NK-92 (cell line): ENCODE measurements around the gene PRDM11.

Experiments used
- DNase-seq: peaks from one replicate; lab custom pipeline; 2025; ENCODE audit not compliant: unreplicated experiment; lab: John Stamatoyannopoulos, UW

The PRDM11 gene

DNA sequence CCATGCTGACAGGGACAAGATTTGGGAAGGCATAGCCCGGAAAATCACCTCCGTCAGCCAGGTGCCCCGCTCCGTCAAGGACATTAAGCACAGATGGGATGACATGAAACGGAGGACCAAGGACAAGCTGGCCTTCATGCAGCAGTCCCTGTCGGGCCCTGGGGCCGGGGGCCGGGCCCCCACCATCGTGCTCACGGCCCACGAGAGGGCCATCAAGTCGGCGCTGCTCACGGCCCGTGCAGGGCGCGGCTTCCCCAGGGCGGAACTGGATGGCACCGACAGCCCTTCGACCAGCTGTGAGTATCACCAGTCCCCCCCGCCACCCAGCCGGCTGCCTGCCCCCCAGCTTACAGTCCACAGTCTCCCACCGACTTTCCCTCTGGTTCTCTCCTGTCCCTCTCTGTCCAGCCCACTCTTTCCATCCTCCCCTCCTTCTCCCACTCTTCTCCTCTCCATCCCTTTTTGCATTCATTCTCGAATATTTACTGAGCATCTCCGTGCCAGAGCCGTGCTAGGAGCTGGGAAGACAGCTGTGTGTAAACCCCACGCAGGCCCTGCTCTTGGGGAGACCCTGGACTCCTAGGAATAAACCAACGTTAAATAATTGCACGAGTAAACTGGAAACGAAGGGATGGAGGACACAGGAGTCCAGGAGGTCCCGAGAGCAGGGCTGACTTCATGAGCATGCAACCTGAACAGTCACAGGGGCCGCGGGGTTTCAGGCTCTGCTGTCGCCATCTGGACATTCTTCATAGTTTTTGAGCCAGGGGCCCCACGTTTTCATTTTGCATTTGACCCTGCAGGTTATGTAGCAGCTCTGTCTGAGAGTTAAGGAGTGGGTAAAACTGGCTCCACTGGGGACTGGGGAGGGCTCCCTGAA, 62.8 kb downstream of the PRDM11 start:
- DNase-seq, result no peak

DNA sequence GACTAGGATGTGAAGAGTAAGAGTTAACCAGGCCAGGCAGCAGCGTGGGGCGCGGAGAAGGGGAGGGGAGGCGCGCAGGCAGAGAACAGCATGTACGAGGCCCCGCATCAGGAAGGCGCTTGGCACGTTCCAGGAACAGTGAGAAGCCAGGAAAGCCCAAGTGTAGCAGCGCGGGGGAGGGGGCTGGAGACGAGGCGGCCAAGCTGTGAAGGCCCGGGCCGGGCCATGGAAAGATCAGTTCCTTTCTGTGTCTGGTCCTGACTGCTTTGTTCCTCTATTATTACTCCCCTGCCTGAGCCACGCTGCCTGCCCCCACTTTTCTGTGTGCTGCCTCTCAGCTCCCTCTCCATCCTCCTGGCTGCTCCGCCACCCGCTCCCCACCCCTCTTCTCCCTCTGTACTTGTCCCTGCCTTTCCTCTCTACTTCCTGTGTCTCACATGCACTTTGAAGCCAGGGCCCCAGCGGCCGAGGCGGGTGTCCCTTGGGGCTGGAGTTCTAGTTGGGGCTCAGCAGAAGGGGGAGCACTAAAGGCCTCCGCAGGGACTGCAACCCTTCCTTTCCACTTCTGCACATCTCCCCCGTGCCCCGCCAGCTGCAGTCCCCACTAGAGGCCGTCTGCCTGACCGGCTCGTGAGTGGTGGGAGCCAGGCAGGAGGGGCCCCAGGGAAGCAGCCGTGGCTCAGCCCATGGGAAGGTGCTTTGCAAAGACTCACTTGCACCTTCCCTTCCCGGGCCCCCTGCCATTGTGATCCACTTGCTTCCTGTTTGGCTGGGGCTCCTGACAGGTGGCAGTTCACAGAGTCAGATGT, 63.7 kb downstream of the PRDM11 start:
- no peak for DNase-seq

DNA sequence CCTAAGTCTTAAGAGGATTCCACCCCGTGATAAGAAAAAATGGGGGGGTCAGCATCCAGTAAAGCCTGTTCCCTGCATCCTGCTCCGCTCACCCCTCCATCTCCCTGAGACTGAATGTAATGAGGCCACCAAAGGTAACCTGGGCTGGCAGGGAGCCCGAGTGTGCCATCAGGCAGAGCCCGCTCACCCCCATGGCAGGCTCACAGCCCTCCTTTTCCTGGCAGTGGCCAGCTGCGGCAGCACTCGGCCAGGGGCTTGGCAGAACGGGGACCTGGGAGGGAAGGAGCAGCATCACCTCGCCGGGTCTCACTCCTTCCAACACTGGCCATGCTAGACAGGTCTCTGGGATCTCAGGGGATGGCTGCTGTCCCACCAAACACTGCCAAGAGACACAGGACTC, 64.4 kb downstream of the PRDM11 start:
- no peak for DNase-seq

DNA sequence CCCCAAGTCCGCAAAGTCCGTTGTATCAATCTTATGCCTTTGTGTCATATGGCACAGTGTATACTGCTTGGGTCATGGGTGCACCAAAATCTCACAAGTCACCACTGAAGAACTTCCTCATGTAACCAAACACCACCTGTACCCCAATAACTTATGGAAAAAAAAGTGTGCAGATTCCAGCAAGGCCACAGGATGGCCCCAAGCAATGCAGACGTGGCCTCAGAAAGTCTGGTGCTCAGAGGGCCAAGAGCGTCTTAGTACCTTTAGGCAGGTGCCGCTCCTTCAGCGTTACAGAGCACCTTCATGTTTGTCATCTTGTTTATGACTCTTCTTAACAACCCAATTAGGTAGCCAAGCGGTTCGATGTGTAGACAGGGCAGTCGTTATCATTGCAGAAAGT, 65.3 kb downstream of the PRDM11 start:
- DNase-seq, result no peak

DNA sequence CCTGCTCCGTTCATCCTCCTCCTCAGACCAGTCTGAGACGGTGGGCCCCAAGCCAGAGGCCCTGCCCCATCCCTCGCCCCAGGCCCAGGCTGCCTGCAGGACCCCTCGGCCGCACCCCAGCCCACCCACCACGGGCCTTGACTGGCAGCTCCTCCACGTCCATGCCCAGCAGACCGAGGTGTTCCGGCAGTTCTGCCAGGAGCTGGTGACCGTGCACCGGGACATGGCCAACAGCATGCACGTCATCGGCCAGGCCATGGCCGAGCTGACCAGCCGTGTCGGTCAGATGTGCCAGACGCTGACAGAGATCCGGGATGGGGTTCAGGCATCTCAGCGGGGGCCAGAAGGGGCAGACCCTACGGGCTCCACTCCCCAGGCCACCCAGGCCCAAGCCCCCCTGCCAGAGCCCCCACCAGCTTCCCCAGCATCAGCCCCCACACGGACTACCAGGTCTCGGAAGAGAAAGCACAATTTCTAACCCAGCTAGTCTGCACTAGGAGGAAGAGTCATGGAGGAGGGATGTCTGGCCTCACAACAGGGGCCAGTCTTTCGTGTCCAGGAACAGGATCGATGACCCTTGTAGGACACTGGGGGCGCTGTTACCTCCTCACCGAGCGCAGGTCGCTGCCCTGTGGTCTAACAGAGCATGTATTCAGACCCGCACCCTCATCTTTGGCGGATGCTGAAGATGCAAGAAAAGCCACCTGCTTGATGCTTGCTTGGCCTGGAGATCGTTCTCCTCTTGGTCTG, 66.3 kb downstream of the PRDM11 start:
- DNase-seq, result no peak

DNA sequence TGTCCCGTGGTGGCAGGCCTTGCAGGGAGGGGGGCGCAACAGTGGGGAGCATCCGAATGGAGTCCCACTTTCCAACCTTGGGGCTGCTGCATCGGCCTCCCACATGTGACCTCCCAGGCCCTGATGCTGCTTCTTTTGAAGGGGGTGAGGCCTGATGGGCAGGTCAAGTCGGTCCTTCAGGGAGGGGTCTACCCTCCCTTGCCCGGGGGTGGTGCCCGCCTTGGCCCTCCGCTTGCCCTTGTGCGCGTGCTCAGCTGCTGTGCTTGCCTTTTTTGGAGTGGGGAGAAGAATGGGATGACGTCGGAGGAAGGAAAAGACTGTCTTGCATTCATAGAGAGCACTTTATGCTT, 66.9 kb downstream of the PRDM11 start:
- no peak for DNase-seq

DNA sequence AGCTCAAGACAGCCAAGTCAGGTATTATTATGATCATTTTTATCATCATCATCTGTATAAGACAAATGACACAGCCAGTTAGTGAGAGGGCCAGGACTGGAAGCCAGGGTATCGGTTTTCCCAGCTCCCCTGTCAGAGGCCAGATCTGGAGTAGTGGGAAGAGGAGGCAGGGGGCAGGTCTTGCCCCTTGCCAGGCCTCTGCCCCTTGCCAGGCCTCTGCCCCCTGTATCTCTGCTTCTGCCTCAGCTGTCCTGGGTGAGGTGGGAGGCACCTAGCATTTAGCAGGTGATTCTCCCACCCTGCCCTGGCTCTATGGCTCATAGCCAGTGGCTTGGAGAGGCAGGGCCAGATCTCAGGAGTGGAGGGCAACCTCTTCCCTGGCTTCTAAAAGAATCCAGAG, 67.3 kb downstream of the PRDM11 start:
- no peak for DNase-seq

DNA sequence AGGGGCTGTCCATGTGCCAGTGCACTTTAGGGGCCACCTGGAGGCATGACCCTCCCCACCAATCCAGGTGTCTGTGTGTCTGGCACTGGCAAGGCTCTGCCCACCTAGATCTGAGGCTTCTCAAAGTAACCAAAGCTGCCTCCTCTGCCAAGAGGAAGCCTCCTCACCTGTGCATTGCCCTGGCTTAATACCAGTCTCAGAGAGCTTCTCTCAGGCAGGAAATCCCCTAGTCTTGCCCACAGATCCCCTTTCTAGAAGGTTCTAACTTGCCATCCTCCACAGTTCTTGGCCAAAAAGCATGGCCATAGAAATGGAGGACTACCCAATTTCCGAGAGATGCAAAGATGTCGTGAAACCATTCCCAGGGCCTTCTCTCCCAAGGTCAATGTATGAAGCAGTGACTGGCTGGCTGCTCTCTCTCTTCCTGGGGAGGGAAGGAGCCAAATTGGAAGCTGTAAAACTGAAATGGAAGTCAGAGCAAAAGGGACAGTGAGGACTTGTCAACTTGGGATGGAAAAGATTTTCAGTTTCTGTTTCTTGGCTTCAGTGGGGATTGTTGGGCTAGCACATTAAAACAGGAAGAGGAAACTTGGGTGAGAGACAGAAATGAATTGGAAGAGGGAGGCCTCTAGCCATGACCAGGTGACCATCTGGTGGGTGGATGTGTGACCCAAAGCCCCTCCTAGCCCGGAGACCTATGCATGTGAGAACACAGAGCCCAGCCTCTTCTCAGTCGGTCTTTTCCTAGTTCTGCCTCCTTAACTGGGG, 68.8 kb downstream of the PRDM11 start:
- no peak for DNase-seq

DNA sequence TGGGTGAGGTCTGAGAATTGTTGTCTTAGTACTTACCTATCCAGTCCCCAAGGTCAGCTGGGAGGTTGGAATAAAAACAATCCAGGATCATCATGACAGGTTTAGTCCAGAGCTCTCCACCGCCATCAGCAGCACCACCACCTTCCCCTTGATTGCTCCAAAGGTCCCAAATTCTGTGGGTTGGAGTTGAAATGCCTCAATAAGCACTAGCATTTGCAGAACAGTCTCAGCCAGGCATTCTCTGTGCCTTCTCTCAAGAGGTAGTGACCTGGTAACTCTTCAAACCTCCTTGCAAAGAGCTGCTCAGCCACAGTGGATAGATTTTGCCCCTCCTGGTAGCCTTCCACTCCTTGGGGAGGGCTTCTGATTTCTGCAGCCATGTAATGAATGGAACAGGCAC, 69.6 kb downstream of the PRDM11 start:
- DNase-seq, result no peak

DNA sequence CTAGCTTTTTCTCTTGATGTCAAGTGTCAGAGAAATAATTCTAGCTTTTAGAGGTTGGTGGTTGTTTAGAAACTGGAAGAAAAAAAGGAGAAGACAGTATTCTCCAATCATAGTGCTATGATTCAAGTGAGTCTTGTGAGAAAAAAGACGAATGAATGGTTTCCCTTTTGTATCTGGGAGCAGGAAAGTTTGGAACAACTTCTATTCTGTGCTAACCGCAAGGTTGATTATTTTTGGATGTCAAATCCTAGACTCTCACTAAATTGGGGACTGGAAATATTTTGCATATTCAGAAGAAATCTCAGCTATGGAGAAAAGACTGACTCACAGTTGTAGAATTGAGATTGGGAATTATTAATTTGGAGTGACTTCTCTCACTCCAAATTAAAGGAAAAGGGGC, 70.5 kb downstream of the PRDM11 start:
- DNase-seq, result no peak

DNA sequence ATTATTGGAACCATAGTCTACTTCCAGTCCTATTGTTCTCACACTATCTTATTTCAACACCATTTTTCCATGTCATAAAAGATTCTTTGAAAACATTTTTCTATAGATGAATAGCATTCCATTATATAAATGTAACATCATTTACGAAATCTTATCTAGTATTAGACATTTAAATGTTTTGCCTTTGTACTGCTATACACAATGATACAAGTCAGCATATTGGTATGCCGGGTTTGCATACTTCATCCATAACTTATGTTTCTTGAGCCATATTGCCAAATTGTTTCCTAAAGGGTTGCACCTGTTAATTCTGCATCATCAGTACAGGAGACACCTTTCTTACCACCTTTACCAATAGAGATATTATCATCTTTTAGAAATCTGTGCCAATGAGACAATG, 71.6 kb downstream of the PRDM11 start:
- no peak for DNase-seq

DNA sequence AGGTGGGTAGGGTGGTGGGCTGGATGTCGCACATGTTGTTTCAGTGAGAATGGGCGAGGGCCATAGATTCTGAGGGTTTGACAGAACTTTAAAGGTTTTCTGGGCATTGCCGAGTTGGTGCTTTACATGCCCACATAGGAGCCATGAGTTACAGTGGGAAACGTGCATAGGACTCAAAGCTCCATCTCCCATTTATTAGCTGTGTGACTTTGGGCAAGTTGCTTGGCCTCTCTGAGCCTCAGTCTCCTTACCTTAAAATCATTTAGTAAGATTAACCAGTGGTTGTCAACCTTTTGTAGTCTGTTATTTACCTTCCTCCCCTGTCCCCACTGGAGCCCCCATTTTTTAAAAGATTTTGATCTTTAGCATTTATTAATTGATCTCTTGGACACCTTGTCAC, 72.3 kb downstream of the PRDM11 start:
- no peak for DNase-seq

DNA sequence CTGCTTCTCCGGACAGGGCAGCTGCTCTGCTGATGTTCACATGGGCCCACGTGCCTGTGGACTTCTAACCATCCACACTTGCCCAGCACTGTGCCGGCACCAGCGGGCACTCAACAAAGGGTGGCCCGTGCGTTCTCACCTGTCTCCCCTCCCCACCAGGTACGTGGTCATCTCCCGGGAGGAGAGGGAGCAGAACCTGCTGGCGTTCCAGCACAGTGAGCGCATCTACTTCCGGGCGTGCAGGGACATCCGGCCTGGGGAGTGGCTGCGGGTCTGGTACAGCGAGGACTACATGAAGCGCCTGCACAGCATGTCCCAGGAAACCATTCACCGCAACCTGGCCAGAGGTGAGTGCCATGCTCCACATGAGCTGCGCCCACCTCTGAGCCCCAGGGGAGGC, 73.0 kb downstream of the PRDM11 start:
- no peak for DNase-seq

DNA sequence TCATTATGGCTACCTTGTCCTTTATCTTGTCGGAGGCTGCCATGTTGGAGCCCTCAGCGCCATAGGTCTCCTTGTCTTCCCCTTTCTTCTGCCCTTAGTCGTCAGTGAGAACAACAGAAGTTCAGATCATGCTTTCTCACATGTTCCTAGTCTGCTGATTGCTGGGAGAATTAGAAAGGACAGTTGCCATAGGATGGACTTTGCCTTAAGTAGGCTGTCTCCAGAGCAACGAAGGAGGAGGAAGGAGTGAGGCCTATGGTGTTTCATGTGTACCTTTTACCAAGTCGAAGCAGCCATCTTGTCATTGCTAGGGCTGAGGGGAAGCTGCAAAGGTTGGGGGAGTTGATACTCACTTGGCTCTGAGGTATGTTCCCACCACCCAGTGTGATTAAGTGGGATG, 77.1 kb downstream of the PRDM11 start:
- no peak for DNase-seq

DNA sequence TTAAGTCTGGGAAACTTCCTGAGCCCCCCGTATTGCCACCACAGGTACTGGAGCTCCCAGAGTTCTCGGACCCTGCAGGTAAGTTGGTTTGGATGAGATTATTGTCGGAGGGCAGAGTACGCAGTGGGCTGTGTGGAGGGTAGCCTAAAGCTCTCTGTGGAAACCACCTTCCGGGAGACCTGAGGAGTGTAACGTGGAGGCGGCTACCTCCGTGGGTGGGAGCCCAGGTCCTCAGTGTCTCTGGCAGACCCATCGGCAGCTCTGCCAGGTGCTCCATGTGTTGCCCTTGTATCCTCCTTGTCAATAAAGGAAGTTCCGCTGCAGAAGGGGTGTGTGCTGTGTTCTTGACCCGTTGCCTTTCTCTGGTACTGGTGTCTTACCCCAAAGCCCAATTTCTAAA, 78.3 kb downstream of the PRDM11 start:
- DNase-seq, result no peak

DNA sequence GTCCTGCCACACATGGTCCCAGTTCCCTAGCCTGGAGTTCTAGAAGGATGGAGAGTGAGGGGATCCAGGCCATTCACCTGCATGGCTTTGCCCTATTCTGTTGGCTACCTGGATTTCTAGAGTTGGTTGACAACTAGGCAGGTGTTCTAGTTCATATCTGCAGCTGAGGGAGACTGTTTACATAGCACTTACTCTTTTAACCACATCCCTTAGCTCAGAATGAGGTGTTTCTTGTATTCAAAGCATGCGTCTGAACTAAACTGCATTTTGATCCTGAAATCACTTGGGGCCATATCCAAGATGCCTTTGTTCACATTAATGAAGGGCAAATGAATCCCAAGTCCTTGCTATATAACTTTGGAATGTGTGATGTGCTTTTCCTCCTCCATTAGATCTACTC, 78.8 kb downstream of the PRDM11 start:
- DNase-seq, result no peak

DNA sequence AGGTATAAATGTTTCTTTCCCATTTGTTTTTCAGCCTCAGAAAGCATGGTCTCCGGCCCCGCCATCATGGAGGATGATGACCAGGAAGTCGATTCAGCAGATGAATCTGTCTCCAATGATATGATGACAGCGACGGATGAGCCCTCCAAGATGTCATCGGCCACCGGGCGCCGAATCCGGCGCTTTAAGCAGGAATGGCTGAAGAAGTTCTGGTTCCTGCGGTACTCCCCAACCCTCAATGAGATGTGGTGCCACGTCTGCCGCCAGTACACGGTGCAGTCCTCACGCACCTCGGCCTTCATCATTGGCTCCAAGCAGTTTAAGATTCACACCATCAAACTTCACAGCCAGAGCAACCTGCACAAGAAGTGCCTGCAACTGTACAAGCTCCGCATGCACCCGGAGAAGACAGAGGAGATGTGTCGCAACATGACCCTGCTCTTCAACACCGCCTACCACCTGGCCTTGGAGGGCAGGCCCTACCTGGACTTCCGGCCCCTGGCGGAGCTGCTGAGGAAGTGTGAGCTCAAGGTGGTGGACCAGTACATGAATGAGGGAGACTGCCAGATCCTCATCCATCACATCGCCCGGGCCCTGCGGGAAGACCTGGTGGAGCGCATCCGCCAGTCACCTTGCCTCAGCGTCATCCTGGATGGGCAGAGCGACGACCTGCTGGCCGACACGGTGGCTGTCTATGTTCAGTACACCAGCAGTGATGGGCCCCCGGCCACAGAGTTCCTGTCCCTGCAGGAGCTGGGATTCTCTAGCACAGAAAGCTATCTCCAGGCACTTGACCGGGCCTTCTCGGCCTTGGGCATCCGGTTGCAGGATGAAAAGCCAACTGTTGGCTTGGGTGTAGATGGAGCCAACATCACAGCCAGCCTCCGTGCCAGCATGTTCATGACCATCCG, 79.8 kb downstream of the PRDM11 start:
- DNase-seq, result no peak

DNA sequence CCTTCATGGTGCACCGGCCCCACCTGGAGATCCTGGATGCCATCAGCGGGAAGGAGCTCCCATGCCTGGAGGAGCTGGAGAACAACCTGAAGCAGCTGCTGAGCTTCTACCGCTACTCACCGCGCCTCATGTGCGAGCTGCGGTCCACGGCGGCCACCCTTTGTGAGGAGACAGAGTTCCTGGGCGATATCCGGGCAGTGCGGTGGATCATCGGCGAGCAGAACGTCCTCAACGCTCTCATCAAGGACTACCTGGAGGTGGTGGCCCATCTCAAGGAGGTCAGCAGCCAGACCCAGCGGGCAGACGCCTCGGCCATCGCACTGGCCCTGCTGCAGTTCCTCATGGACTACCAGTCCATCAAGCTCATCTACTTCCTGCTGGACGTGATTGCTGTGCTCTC, 80.5 kb downstream of the PRDM11 start:
- DNase-seq, result no peak

DNA sequence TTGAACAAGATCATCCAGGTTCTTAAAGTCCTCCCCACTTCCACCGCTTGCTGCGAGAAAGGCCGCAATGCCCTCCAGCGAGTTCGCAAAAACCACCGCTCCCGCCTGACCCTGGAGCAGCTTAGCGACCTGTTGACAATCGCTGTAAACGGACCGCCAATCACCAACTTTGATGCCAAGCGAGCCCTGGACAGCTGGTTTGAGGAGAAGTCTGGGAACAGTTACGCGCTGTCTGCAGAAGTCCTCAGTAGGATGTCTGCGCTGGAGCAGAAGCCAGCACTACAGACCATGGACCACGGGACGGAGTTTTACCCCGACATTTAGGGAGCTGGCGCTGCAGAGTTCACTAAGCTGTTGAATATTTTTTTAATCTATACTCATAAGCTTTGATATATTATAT, 81.4 kb downstream of the PRDM11 start:
- no peak for DNase-seq

DNA sequence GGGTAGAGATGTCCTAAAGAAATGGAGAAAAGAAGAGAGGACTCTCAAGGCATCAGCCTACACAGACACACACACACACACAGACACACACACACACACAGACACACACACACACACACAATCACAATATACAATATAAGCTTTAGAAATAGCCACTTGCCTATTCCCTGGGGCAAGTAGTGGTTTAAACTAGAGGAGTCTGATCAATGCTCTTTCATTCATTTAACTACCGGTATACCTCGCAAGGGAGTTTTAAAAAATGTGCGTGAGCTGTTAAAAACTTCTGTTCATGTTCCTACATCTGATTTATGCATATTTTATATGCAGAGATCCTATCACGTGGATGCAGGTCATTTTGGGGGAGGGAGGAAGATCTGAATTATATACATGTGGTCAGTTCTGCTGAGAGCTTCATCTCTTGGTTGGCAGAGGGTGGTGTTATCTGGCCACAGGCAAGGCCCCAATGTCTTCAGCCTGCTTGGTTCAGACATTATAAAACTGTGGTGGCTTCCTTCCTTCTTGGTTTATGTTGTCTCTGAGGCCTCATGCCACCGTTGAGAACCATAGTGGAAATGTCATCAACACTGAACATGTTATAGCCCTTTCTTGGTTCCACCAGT, 83.1 kb downstream of the PRDM11 start:
- no peak for DNase-seq
